PC-9 (cell line): ENCODE measurements around the gene MCC. TPM values are rescaled to one million over a fixed set of nuclear protein-coding genes. Genes with fewer than 3 reads are reported as not detected.

Source experiments
- BruUV-seq: library from RNA; stranded (reverse); fragments of 400-500 nt; replicated peaks from 2 replicates; lab custom pipeline; 2021; lab: Mats Ljungman, UMichigan
- CTCF ChIA-PET: fragments of 300-600 bp; sonication (Branson Sonifier 250); formaldehyde crosslinking; loops from one replicate; lab custom pipeline; 2022; ENCODE audit warnings: antibody characterized with exemption; lab: Charles Lee
- POLR2A ChIA-PET: fragments of 300-600 bp; sonication (Branson Sonifier 250); formaldehyde crosslinking; loops from one replicate; lab custom pipeline; 2022; ENCODE audit warnings: antibody characterized with exemption; ENCODE audit not compliant: unreplicated experiment; lab: Charles Lee
- DNase-seq, 2 experiments: peaks; one replicate each; pipeline versions ENCODE4 v3.0.0 to v3.0.0-alpha.2; 2015 to 2022; ENCODE audit warnings: mixed read lengths in 1 of 2
- H2AFZ ChIP-seq: fragments of 200-600 bp; sonication (generic); 2 replicates; pipeline ENCODE4 v1.8.1; 2017; ENCODE audit warnings: antibody characterized with exemption
- H3F3A ChIP-seq: fragments of 200-600 bp; sonication (generic); 2 replicates; pipeline ENCODE4 v1.8.1; 2017; ENCODE audit warnings: antibody characterized with exemption, mild to moderate bottlenecking, low read depth; ENCODE audit not compliant: insufficient read depth
- H3K27ac ChIP-seq: fragments of 200-600 bp; sonication (generic); 2 replicates; pipeline ENCODE4 v1.6.1; 2016; ENCODE audit warnings: mixed run types
- H3K27me3 ChIP-seq: fragments of 200-600 bp; sonication (generic); 2 replicates; pipeline ENCODE4 v1.6.1; 2016; ENCODE audit warnings: low read depth, mixed run types; ENCODE audit not compliant: insufficient read depth
- H3K36me3 ChIP-seq: fragments of 200-600 bp; sonication (generic); 2 replicates; pipeline ENCODE4 v1.6.1; 2016; ENCODE audit warnings: low read depth, mixed run types
- H3K4me1 ChIP-seq: fragments of 200-600 bp; sonication (generic); replicated peaks from 2 replicates; pipeline ENCODE4 v1.6.1; 2016; ENCODE audit warnings: mixed run types; ENCODE audit not compliant: insufficient read depth
- H3K4me2 ChIP-seq: fragments of 200-600 bp; sonication (generic); 2 replicates; pipeline ENCODE4 v1.6.1; 2017; ENCODE audit warnings: mixed run types
- H3K4me3 ChIP-seq: fragments of 200-600 bp; sonication (generic); 2 replicates; pipeline ENCODE4 v1.6.1; 2016; ENCODE audit warnings: mixed run types
- H3K79me2 ChIP-seq: fragments of 200-600 bp; sonication (generic); 2 replicates; pipeline ENCODE4 v1.6.1; 2017; ENCODE audit warnings: low read depth, mixed run types
- H3K9me2 ChIP-seq: fragments of 200-600 bp; sonication (generic); 2 replicates; pipeline ENCODE4 v1.8.1; 2017; ENCODE audit warnings: mild to moderate bottlenecking; ENCODE audit not compliant: insufficient read depth
- H3K9me3 ChIP-seq: fragments of 200-600 bp; sonication (generic); 2 replicates; pipeline ENCODE4 v1.8.1; 2016; ENCODE audit warnings: low read depth; ENCODE audit not compliant: insufficient read depth
- H4K20me1 ChIP-seq: fragments of 200-600 bp; sonication (generic); 2 replicates; pipeline ENCODE4 v1.8.1; 2017; ENCODE audit not compliant: insufficient read depth
- CTCF ChIP-seq: fragments of 200-600 bp; sonication (generic); conservative IDR thresholded peaks from 2 replicates; pipeline ENCODE4 v1.6.1; 2017; ENCODE audit warnings: mixed run types, antibody characterized with exemption, mild to moderate bottlenecking, moderate library complexity
- EZH2 ChIP-seq: fragments of 200-600 bp; sonication (generic); IDR thresholded peaks from 2 replicates; pipeline ENCODE4 v1.8.0; 2017; ENCODE audit warnings: antibody characterized with exemption, low read depth
- intact Hi-C: fragments of 100-400 bp; cut with micrococcal nuclease; formaldehyde crosslinking; loops from one replicate; pipeline ENCODE4 v1.10.0; 2022; ENCODE audit not compliant: unreplicated experiment
- total RNA-seq: library from RNA; stranded (reverse); gene quantifications from 2 replicates; pipeline ENCODE4 v1.2.3, GENCODE V29; 2021

Gene MCC
- total RNA-seq, 1 experiment from 2014 or later = 2.5 TPM

DNA sequence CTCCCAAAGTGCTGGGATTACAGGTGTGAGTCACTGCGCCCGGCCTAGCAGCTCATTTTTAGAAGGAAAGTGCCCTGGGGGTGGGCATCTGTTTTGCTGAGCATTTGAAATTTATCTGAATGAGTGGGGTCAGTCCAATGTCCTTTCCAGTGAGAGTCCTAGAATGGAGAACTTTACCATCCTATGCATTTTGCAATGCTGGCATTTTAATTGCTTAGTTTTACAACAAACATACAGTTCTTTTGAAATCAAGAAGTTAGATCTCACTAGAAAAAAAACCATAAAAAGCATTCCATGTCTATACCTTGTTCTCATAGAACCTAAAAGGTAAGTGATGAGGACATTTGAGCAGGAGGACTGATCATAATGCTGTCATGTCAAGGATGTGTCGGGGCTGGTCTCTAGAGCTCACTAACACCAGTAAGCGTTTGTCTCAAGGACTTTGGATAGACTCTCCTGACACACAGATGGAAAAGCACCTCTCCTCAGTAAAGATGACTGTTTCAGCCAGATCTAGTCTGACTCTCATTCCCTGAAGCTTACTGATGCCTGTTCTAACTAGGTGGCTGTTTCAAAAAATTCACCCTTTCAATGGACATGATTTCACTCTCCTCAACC, 427.7 kb downstream of the MCC start:
- Histone ChIP-seq H3K4me1 (no peaks in the 10 kb centered on the region), H3K27ac (no peak overlapping the region)
- CTCF ChIA-PET = no interaction called here

DNA sequence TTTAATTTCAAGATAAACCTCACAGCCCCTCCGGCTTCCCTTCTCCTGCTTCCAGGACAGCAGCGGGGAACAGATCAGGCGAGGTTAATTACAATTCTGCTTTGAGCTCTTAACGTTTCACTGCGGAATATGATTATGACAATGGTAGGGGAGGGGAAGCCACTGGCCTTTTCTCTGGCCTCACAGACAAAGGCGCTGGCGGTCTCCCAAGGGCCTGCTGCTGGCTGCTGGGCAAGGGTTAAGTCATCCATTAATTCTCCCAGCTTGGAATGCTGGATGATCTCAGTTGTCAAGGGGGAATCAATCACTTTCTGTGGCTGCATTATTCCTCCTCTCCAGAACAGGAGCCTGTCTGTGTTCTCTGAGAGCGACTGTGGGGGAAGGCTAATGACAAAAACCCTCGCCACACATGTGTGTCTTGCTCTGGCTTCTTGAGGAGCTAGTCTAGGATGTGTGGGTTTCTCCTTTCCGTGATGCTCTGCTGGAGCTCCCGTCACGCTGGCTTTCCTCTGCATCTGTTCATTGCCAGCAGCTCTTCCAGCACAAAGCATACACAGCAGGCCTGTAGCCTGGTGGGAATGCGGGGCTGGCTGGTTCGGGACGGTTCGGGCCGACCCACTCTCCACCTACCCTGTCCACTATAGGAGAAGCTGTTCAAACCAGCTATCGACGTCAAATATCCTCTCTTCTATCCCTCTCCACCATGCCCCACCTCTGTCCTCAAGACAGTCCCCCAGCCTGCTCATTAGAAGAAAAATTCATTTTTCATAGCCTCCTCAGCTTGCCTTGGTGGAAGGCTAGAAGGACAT, 428.8 kb downstream of the MCC start:
- ChIA-PET CTCF (interaction anchor here (0.7 kb wide), 1 partner anchor 211 kb away, joined by 6 read pairs; no protein-coding TSS in a partner anchor), POLR2A (no interaction called here)
- Histone ChIP-seq H3K79me2 (no peaks in the 10 kb centered on the region), H3K27ac (no peak overlapping the region), H3K36me3 (no peaks in the 10 kb centered on the region), H2AFZ (no peak overlapping the region), H3K4me1 (no peaks in the 10 kb centered on the region), H3K9me3 (no peaks in the 10 kb centered on the region), H3K9me2 (no peaks in the 10 kb centered on the region), H3K27me3 (no peaks in the 10 kb centered on the region), H3K4me3 (no peak overlapping the region), H4K20me1 (no peaks in the 10 kb centered on the region), H3K4me2 (no peak overlapping the region), H3F3A (no peaks in the 10 kb centered on the region)
- intact Hi-C loops = no loop called here
- DNase-seq = no peak
- no peak for TF ChIP-seq CTCF
- no peak for TF ChIP-seq EZH2
- no TSS peak for BruUV-seq

More for the DNA sequence above, 427.7 kb downstream of the MCC start:
- H3K9me2 ChIP-seq = no peaks in the 10 kb centered on the region
- no peaks in the 10 kb centered on the region for H4K20me1 ChIP-seq
- H3K9me3 ChIP-seq = no peaks in the 10 kb centered on the region
- intact Hi-C loops = no loop called here
- H3F3A ChIP-seq = no peaks in the 10 kb centered on the region
- no peaks in the 10 kb centered on the region for H3K79me2 ChIP-seq
- no peak overlapping the region for H3K4me2 ChIP-seq
- no peak overlapping the region for H2AFZ ChIP-seq
- no TSS peak for BruUV-seq
- TF ChIP-seq EZH2 = no peak
- no peak for TF ChIP-seq CTCF
- H3K4me3 ChIP-seq = no peak overlapping the region
- no peak for DNase-seq
- no peaks in the 10 kb centered on the region for H3K27me3 ChIP-seq
- no peaks in the 10 kb centered on the region for H3K36me3 ChIP-seq
- POLR2A ChIA-PET = no interaction called here

GRCh38 chr5:113058706-113059226, 429.5 kb downstream of the MCC start:
- POLR2A ChIA-PET = no interaction called here
- TF ChIP-seq CTCF = no peak
- no peak for TF ChIP-seq EZH2
- no peaks in the 10 kb centered on the region for H4K20me1 ChIP-seq
- no peak for DNase-seq
- H3K4me1 ChIP-seq = no peaks in the 10 kb centered on the region
- intact Hi-C loops = no loop called here
- H3K4me2 ChIP-seq = no peak overlapping the region
- H3K4me3 ChIP-seq = no peak overlapping the region
- BruUV-seq = no TSS peak
- H3F3A ChIP-seq = no peaks in the 10 kb centered on the region
- no peaks in the 10 kb centered on the region for H3K27me3 ChIP-seq
- H3K9me3 ChIP-seq = no peaks in the 10 kb centered on the region
- no peak overlapping the region for H2AFZ ChIP-seq
- no peaks in the 10 kb centered on the region for H3K36me3 ChIP-seq
- no peak overlapping the region for H3K27ac ChIP-seq
- no peaks in the 10 kb centered on the region for H3K9me2 ChIP-seq
- no peaks in the 10 kb centered on the region for H3K79me2 ChIP-seq
- CTCF ChIA-PET = interaction anchor here (0.7 kb wide), 1 partner anchor 210 kb away, joined by 6 read pairs; no protein-coding TSS in a partner anchor
